GM12878 (cell line): ENCODE results near the gene PRDM16. TPM values are rescaled to one million over a fixed set of nuclear protein-coding genes. Genes with fewer than 3 reads are reported as not detected.

ENCODE experiments used
- ATAC-seq: fragments of 200-7000 bp; cut with Tn5 transposase; 3 replicates; pipeline ENCODE4 v1.9.1; 2020; ENCODE audit warnings: mild to moderate bottlenecking, moderate library complexity
- BruUV-seq: library from RNA; stranded (reverse); fragments of 400-500 nt; replicated peaks from 2 replicates; lab custom pipeline; 2021; lab: Mats Ljungman, UMichigan
- CTCF ChIA-PET: fragments of 300-600 bp; sonication (Branson Sonifier 250); formaldehyde crosslinking; extraction: SDS; loops from one replicate; lab custom pipeline; 2021; ENCODE audit warnings: inconsistent platforms; lab: Yijun Ruan, JAX
- POLR2A ChIA-PET: fragments of 350-600 bp; formaldehyde crosslinking; extraction: SDS; loops from one replicate; lab custom pipeline; 2021; ENCODE audit warnings: inconsistent platforms; lab: Charles Lee
- RAD21 ChIA-PET: fragments of 300-600 bp; sonication (Branson Sonifier 250); formaldehyde crosslinking; loops from one replicate; lab custom pipeline; 2023; ENCODE audit warnings: antibody characterized with exemption; ENCODE audit not compliant: unreplicated experiment; lab: Charles Lee
- SMC1A ChIA-PET: fragments of 300-600 bp; sonication (Branson Sonifier 250); formaldehyde crosslinking; loops from one replicate; lab custom pipeline; 2023; ENCODE audit not compliant: unreplicated experiment, uncharacterized antibody; lab: Charles Lee
- DNase-seq: peaks from one replicate; pipeline ENCODE4 v3.0.0-alpha.2; 2011; ENCODE audit warnings: low read depth, low spot score
- FAIRE-seq: peaks from 3 replicates; lab custom pipeline; 2011; peaks lifted over from hg19 to GRCh38; lab: Jason Lieb, UNC
- H2AFZ ChIP-seq: 2 replicates; pipeline ENCODE4 v1.6.0; 2011; ENCODE audit warnings: low read depth, low read length, control low read depth; ENCODE audit not compliant: control insufficient read depth
- H3K27ac ChIP-seq: 2 replicates; pipeline ENCODE4 v1.5.1; 2011; ENCODE audit warnings: control low read depth; ENCODE audit not compliant: control insufficient read depth, insufficient read depth
- H3K27me3 ChIP-seq, 2 experiments: replicated peaks in 1 of 2; 2 replicates each; pipeline versions ENCODE4 v1.6.0 to v1.6.1; 2011; ENCODE audit warnings: low read length in 1 of 2; ENCODE audit not compliant: control insufficient read depth in 2 of 2, insufficient read depth in 2 of 2
- H3K36me3 ChIP-seq, 2 experiments: 2 replicates each; pipeline ENCODE4 v1.5.1; 2011; ENCODE audit warnings: low read length in 1 of 2; ENCODE audit not compliant: control insufficient read depth in 2 of 2, insufficient read depth in 2 of 2
- H3K4me1 ChIP-seq: 2 replicates; pipeline ENCODE4 v1.6.1; 2011; ENCODE audit warnings: mild to moderate bottlenecking, low read length, moderate library complexity, mixed read lengths; ENCODE audit not compliant: control insufficient read depth, insufficient read depth
- H3K4me2 ChIP-seq: 2 replicates; pipeline ENCODE4 v1.6.0; 2011; ENCODE audit warnings: control low read depth; ENCODE audit not compliant: control insufficient read depth, insufficient read depth
- H3K4me3 ChIP-seq: fragments of 200-600 bp; sonication (generic); 2 replicates; pipeline ENCODE4 v1.5.1; 2016
- H3K79me2 ChIP-seq: 2 replicates; pipeline ENCODE4 v1.6.0; 2011; ENCODE audit warnings: low read length; ENCODE audit not compliant: control insufficient read depth, insufficient read depth
- H3K9ac ChIP-seq: 2 replicates; pipeline ENCODE4 v1.8.0; 2011; ENCODE audit warnings: low read length, control low read depth, mixed read lengths; ENCODE audit not compliant: control insufficient read depth, insufficient read depth
- H3K9me3 ChIP-seq: replicated peaks from 3 replicates; pipeline ENCODE4 v1.5.1; 2011; ENCODE audit warnings: mild to moderate bottlenecking, low read length; ENCODE audit not compliant: control insufficient read depth, insufficient read depth
- H4K20me1 ChIP-seq: 2 replicates; pipeline ENCODE4 v1.6.0; 2011; ENCODE audit not compliant: control insufficient read depth, insufficient read depth
- CBFB ChIP-seq: IDR thresholded peaks from 2 replicates; pipeline ENCODE4 v1.6.1; 2016; ENCODE audit warnings: antibody characterized with exemption, low read depth
- CBX5 ChIP-seq: sonication (generic); IDR thresholded peaks from 2 replicates; pipeline ENCODE4 v1.6.1; 2016; ENCODE audit warnings: low read depth, moderate library complexity, mild to moderate bottlenecking, inconsistent platforms
- CEBPB ChIP-seq, 2 experiments: fragments of 150-350 bp in 1 of 2; IDR thresholded peaks; 2 replicates each; pipeline ENCODE4 v1.6.1; 2012 to 2014; ENCODE audit warnings: low read depth in 2 of 2, low read length in 2 of 2, borderline replicate concordance in 1 of 2, inconsistent platforms in 1 of 2
- CHD4 ChIP-seq: fragments of 200-600 bp; sonication (generic); IDR thresholded peaks from 2 replicates; pipeline ENCODE4 v1.6.1; 2016; ENCODE audit warnings: mild to moderate bottlenecking
- ETV6 ChIP-seq, 2 experiments: fragments of 450-650 bp in 1 of 2; IDR thresholded peaks in 1 of 2; conservative IDR thresholded peaks in 1 of 2; 2 replicates each; pipeline ENCODE4 v1.6.1; 2014; ENCODE audit warnings: antibody characterized with exemption in 1 of 2, borderline replicate concordance in 1 of 2, low read depth in 1 of 2, mild to moderate bottlenecking in 1 of 2, moderate library complexity in 1 of 2
- EZH2 ChIP-seq: IDR thresholded peaks from 2 replicates; pipeline ENCODE4 v1.6.1; 2012; ENCODE audit warnings: low read depth, mild to moderate bottlenecking, control low read depth, inconsistent platforms, low read length, borderline replicate concordance; ENCODE audit not compliant: control insufficient read depth
- GABPA ChIP-seq: IDR thresholded peaks from 2 replicates; pipeline ENCODE4 v1.6.1; 2014; ENCODE audit warnings: antibody characterized with exemption, low read depth, mild to moderate bottlenecking, inconsistent platforms
- HCFC1 ChIP-seq: fragments of 150-350 bp; IDR thresholded peaks from 2 replicates; pipeline ENCODE4 v1.6.1; 2014; ENCODE audit warnings: low read length
- IKZF1 ChIP-seq: fragments of 450-650 bp; conservative IDR thresholded peaks from 2 replicates; pipeline ENCODE4 v1.6.1; 2017; ENCODE audit warnings: antibody characterized with exemption, mild to moderate bottlenecking
- JUNB ChIP-seq: IDR thresholded peaks from 2 replicates; pipeline ENCODE4 v1.6.1; 2016; ENCODE audit warnings: antibody characterized with exemption, mild to moderate bottlenecking
- KAT2A ChIP-seq: conservative IDR thresholded peaks from 2 replicates; pipeline ENCODE4 v1.6.1; 2011; ENCODE audit warnings: low read depth, low read length; ENCODE audit not compliant: control insufficient read depth
- MYB ChIP-seq: fragments of 150-350 bp; IDR thresholded peaks from 2 replicates; pipeline ENCODE4 v1.6.1; 2014; ENCODE audit warnings: mild to moderate bottlenecking, low read depth, low read length, borderline replicate concordance
- NR2C1 ChIP-seq: fragments of 450-650 bp; IDR thresholded peaks from 2 replicates; pipeline ENCODE4 v1.6.1; 2017; ENCODE audit warnings: antibody characterized with exemption, mild to moderate bottlenecking, moderate library complexity
- POLR2A ChIP-seq: IDR thresholded peaks from 2 replicates; pipeline ENCODE4 v1.6.1; 2011; ENCODE audit warnings: low read depth, mild to moderate bottlenecking, low read length
- RAD21 ChIP-seq: IDR thresholded peaks from 2 replicates; pipeline ENCODE4 v1.6.1; 2011; ENCODE audit warnings: mild to moderate bottlenecking, low read depth, low read length, moderate library complexity; ENCODE audit not compliant: insufficient read depth
- SIN3A ChIP-seq: IDR thresholded peaks from 2 replicates; pipeline ENCODE4 v1.6.1; 2012; ENCODE audit warnings: low read depth, low read length, improper control_type of control experiment
- SP1 ChIP-seq: IDR thresholded peaks from one replicate; pipeline ENCODE4 v1.6.1; 2011; ENCODE audit warnings: low read depth, low read length
- SREBF2 ChIP-seq: IDR thresholded peaks from 2 replicates; pipeline ENCODE4 v1.6.1; 2012; ENCODE audit warnings: mild to moderate bottlenecking, low read length
- STAT3 ChIP-seq: IDR thresholded peaks from 2 replicates; pipeline ENCODE4 v1.6.1; 2011; ENCODE audit warnings: low read depth, low read length, improper control_type of control experiment
- YBX1 ChIP-seq: fragments of 450-650 bp; IDR thresholded peaks from 2 replicates; pipeline ENCODE4 v1.6.1; 2016; ENCODE audit warnings: antibody characterized with exemption
- ZBED1 ChIP-seq: IDR thresholded peaks from 2 replicates; pipeline ENCODE4 v1.6.1; 2016; ENCODE audit warnings: borderline replicate concordance
- ZNF217 ChIP-seq: fragments of 450-650 bp; IDR thresholded peaks from 2 replicates; pipeline ENCODE4 v1.6.1; 2017; ENCODE audit warnings: antibody characterized with exemption, mild to moderate bottlenecking
- ZNF274 ChIP-seq: IDR thresholded peaks from one replicate; pipeline ENCODE4 v1.8.0; 2011; ENCODE audit not compliant: insufficient read length, insufficient read depth
- WGBS: methylation state at CpG from one replicate; pipeline ENCODE4 v1.1.6; 2016; ENCODE audit warnings: low lambda C conversion rate; ENCODE audit not compliant: insufficient replicate concordance, insufficient coverage; ENCODE audit errors: missing lambda C conversion rate; 5-methylcytosine and 5-hydroxymethylcytosine counted together
- in situ Hi-C: fragments of 300-500 bp; cut with MboI; formaldehyde crosslinking; loops from 9 replicates; pipeline ENCODE4 v1.14.3; 2018; ENCODE audit warnings: mixed read lengths
- intact Hi-C: fragments of 100-400 bp; cut with micrococcal nuclease; formaldehyde crosslinking; loops from one replicate; pipeline ENCODE4 v1.14.2; 2022; ENCODE audit not compliant: unreplicated experiment
- polyA plus RNA-seq, 11 experiments: library from polyadenylated mRNA; depleted of rRNA in 4 of 11; unstranded in 6 of 11; stranded (reverse) in 5 of 11; fragments of >200 nt; fragmentation: Nextera tagmentation in 4 of 11; fragmentation: Illumina TruSeq in 1 of 11; extraction: Ambion mirVana in 4 of 11; extraction: Trizol in 1 of 11; gene quantifications; 1 replicate in 1 of 11; 2 replicates in 10 of 11; pipeline versions ENCODE4 v1.2.1 to v1.2.3, GENCODE V29; 2011 to 2016; ENCODE audit warnings: inconsistent platforms in 2 of 11, missing spikeins in 2 of 11, low read depth in 1 of 11
- total RNA-seq, 4 experiments: library from RNA; depleted of rRNA in 3 of 4; stranded (reverse); fragments of >200 nt in 3 of 4; fragmentation: Illumina TruSeq in 1 of 4; extraction: Trizol in 1 of 4; gene quantifications; 2 replicates each; pipeline versions ENCODE4 v1.2.1 to v1.2.3, GENCODE V29; 2013 to 2021

The PRDM16 gene
- total and polyA plus RNA-seq, 10 of the 15 experiments (the other 5 are each of a cell fraction or from before 2014, with no cell fraction given), result 0.03 TPM; not detected in 9

- TF ChIP-seq SIN3A (no peak), ETV6 (conservative IDR thresholded peaks at IDR 0.05 in 1 of 2, IDR thresholded peaks at IDR 0.05 in 1 of 2; ENCODE audit: borderline replicate concordance in 1 of 2, low read depth in 1 of 2) (no peak), ZBED1 (no peak), NR2C1 (no peak), IKZF1 (no peak), CBX5 (no peak), RAD21 (no peak)
- TF ChIP-seq, all 136 proteins: peak for 0
Measured at GRCh38 chr1:3153197-3153596, 84.2 kb downstream of the PRDM16 start (continued).

- Histone ChIP-seq H3K9me3 (no peaks in the 10 kb centered on the region), H3K4me3 (no peak overlapping the region), H3K4me2 (no peak overlapping the region), H2AFZ (no peak overlapping the region), H3K36me3 (no peaks in the 10 kb centered on the region), H3K27me3 (no peaks in the 10 kb centered on the region), H3K27ac (no peak overlapping the region), H4K20me1 (no peaks in the 10 kb centered on the region), H3K79me2 (no peaks in the 10 kb centered on the region), H3K4me1 (no peaks in the 10 kb centered on the region), H3K9ac (no peak overlapping the region)
- no peak for FAIRE-seq
- intact Hi-C loops (no loop called here), in situ Hi-C loops (no loop called here)
- ChIA-PET POLR2A (no interaction called here), CTCF (no interaction called here), SMC1A (no interaction called here), RAD21 (no interaction called here)
- BruUV-seq, result no TSS peak
- ATAC-seq, result no peak
- no peak for TF ChIP-seq CBFB
- no peak for TF ChIP-seq SREBF2
- TF ChIP-seq ZNF217, result no peak
- no peak for TF ChIP-seq HCFC1
- no peak for TF ChIP-seq POLR2A
- no peak for TF ChIP-seq GABPA
- no peak for TF ChIP-seq CEBPB (IDR thresholded peaks at IDR 0.05; ENCODE audit: borderline replicate concordance in 1 of 2, low read depth in 2 of 2, low read length in 2 of 2)
- TF ChIP-seq CHD4, result no peak
- TF ChIP-seq JUNB, result no peak
- no peak for TF ChIP-seq STAT3
- TF ChIP-seq MYB, result no peak
- TF ChIP-seq ZNF274, result no peak
- TF ChIP-seq SP1, result no peak
- TF ChIP-seq YBX1, result no peak
- TF ChIP-seq EZH2, result no peak
- TF ChIP-seq KAT2A, result no peak
- WGBS, result 50% methylated on average over 38 of the region's 38 CpGs
- no peak for DNase-seq
Measured at GRCh38 chr1:3153902-3154795, 85.1 kb downstream of the PRDM16 start.
